ENCODE measurements around the gene HMGN4. TPM values are rescaled to one million over a fixed set of nuclear protein-coding genes. Genes with fewer than 3 reads are reported as not detected.

HMGN4 gene
- total RNA-seq, 1 experiment from 2014 or later = 73.8 TPM

GRCh38 chr6:26536571-26537159 lies 1.5 kb upstream of the HMGN4 start:
- Histone ChIP-seq H3K9ac (ENCODE audit: low read length) (peak overlapping the region; percentile 45), H2AFZ (ENCODE audit: low read depth, low read length, poor library complexity, severe bottlenecking) (peak overlapping the region; percentile 97), H4K20me1 (ENCODE audit: insufficient read depth) (no peaks in the 10 kb centered on the region), H3K27me3 (ENCODE audit: insufficient read depth, low read length) (no peaks in the 10 kb centered on the region), H3K9me3 (ENCODE audit: control insufficient read depth in 1 of 2, insufficient read depth in 1 of 2, low read depth in 1 of 2, low read length in 2 of 2) (no peaks in the 10 kb centered on the region), H3K4me3 (replicated peaks in 1 of 2; ENCODE audit: low read depth in 1 of 2, low read length in 2 of 2) (peak overlapping the region; percentile 19 to 49; a peak in 3 of 4 replicates), H3K4me1 (ENCODE audit: control insufficient read depth in 1 of 2, insufficient read depth in 2 of 2, low read length in 2 of 2) (peaks cover 14 to 53% of the 10 kb centered on the region in 2 experiments), H3K79me2 (ENCODE audit: insufficient read depth, low read length) (peaks cover 34% of the 10 kb centered on the region), H3K4me2 (ENCODE audit: low read length) (peak overlapping the region; percentile 90), H3K9me2 (ENCODE audit: insufficient read depth) (no peaks in the 10 kb centered on the region), H3K36me3 (ENCODE audit: control insufficient read depth in 1 of 2, insufficient read depth in 2 of 2, low read length in 2 of 2) (no peaks in the 10 kb centered on the region), H3K27ac (ENCODE audit: low read depth, low read length) (peak overlapping the region; percentile 72)
- BruUV-seq (replicated peaks) = no TSS peak
- DNase-seq (ENCODE audit: low read depth, low spot score) (no peak), ATAC-seq (no peak)
- ChIA-PET RAD21 (ENCODE audit: low non-redundant PET in 1 of 2, low total read pairs in 2 of 2, uncharacterized antibody in 2 of 2, unreplicated experiment in 2 of 2) (interaction anchor here in 1 of 2 experiments (0.9 kb wide), 1 partner anchor 195 kb away, joined by 3 read pairs; no protein-coding TSS in a partner anchor), POLR2A (interaction anchor here (1.3 to 1.6 kb wide), 4 partner anchors 16 to 208 kb away, joined by 3 to 8 read pairs (median 6); no protein-coding TSS in a partner anchor), CTCF (interaction anchor here (0.9 to 2.0 kb wide), 2 partner anchors 35 to 195 kb away, joined by 3 to 7 read pairs; no protein-coding TSS in a partner anchor)
- intact Hi-C loops (cut with micrococcal nuclease) = loop anchor here (1.0 to 10.0 kb wide), 4 partner anchors 32 to 362 kb away; no protein-coding TSS in a partner anchor
- no peak for TF ChIP-seq POLR2AphosphoS5 (IDR thresholded peaks at IDR 0.05; ENCODE audit: low read depth, low read length)
- TF ChIP-seq CBX3 (IDR thresholded peaks at IDR 0.05; ENCODE audit: low read depth) = no peak
- TF ChIP-seq TCF7L2 (IDR thresholded peaks at IDR 0.05; ENCODE audit: borderline replicate concordance, extremely low read depth, insufficient read depth, insufficient read length) = no peak
- no peak for TF ChIP-seq SRF (IDR thresholded peaks at IDR 0.05; ENCODE audit: low read depth)
- TF ChIP-seq REST (IDR thresholded peaks at IDR 0.05; ENCODE audit: low read depth) = no peak
- TF ChIP-seq CEBPB (IDR thresholded peaks at IDR 0.05; ENCODE audit: low read depth) = no peak
- no peak for TF ChIP-seq JUND (IDR thresholded peaks at IDR 0.05)
- no peak for TF ChIP-seq CTCF (IDR thresholded peaks at IDR 0.05 in 2 of 3, conservative IDR thresholded peaks at IDR 0.05 in 1 of 3; ENCODE audit: borderline replicate concordance in 1 of 3, insufficient read depth in 1 of 3, low read depth in 2 of 3, low read length in 2 of 3)
- no peak for TF ChIP-seq SIN3A (IDR thresholded peaks at IDR 0.05; ENCODE audit: low read depth)
- TF ChIP-seq ATF3 (IDR thresholded peaks at IDR 0.05) = no peak

All from HCT116 (cell line).